ENCODE results near the gene SURF4. TPM values are rescaled to one million over a fixed set of nuclear protein-coding genes. Genes with fewer than 3 reads are reported as not detected.

The SURF4 gene
- total RNA-seq: 91.3 TPM

GRCh38 chr9:133375724-133376654 lies at the start of gene SURF4, which contains the start of gene STKLD1:
SURF4 (minus strand) TSS chr9:133376060; CDS start chr9:133375969, 91 bp downstream.
STKLD1 (plus strand) TSS chr9:133376366; CDS start chr9:133376474, 108 bp downstream.
- ATAC-seq: peak; percentile 96
- intact Hi-C loops (cut with DNase I): no loop called here
- DNase-seq (ENCODE audit: low spot score): peak; percentile 97

GRCh38 chr9:133425049-133425632 lies 49.3 kb upstream of the SURF4 start:
- intact Hi-C loops (cut with DNase I): no loop called here
- ATAC-seq: no peak

GRCh38 chr9:133424187-133424586 lies 48.3 kb upstream of the SURF4 start:
- DNase-seq (ENCODE audit: low spot score) (no peak), ATAC-seq (no peak)
- intact Hi-C loops (cut with DNase I): no loop called here

More at GRCh38 chr9:133425049-133425632, 49.3 kb upstream of the SURF4 start:
- no peak for DNase-seq (ENCODE audit: low spot score)

- ATAC-seq: no peak
- no peak for DNase-seq (ENCODE audit: low spot score)
- intact Hi-C loops (cut with DNase I): no loop called here
These were observed 47.4 kb upstream of the SURF4 start for GRCh38 chr9:133423216-133423615.

GRCh38 chr9:133421615-133422542 lies 46.0 kb upstream of the SURF4 start, which contains the start of gene ADAMTS13:
ADAMTS13 (plus strand) TSS chr9:133422367; CDS start chr9:133422444, 77 bp downstream.
- intact Hi-C loops (cut with DNase I): no loop called here
- ATAC-seq (no peak), DNase-seq (ENCODE audit: low spot score) (no peak)

- intact Hi-C loops (cut with DNase I): no loop called here
- ATAC-seq (no peak), DNase-seq (ENCODE audit: low spot score) (no peak)
These were observed 44.5 kb upstream of the SURF4 start for GRCh38 chr9:133420392-133420827.

- no peak for ATAC-seq
- intact Hi-C loops (cut with DNase I): no loop called here
- DNase-seq (ENCODE audit: low spot score): no peak
These were observed 43.1 kb upstream of the SURF4 start for GRCh38 chr9:133419005-133419404.

- DNase-seq (ENCODE audit: low spot score): peak; percentile 85
- ATAC-seq: peak; percentile 96
- intact Hi-C loops (cut with DNase I): no loop called here
These were observed 41.9 kb upstream of the SURF4 start, which contains the start of gene REXO4 for GRCh38 chr9:133417541-133418461. REXO4 (minus strand) TSS chr9:133418010; CDS start chr9:133417844, 166 bp downstream.

GRCh38 chr9:133415170-133415569 lies 39.3 kb upstream of the SURF4 start:
- no peak for ATAC-seq
- DNase-seq (ENCODE audit: low spot score): no peak
- intact Hi-C loops (cut with DNase I): no loop called here

GRCh38 chr9:133408042-133408441 lies 32.2 kb upstream of the SURF4 start:
- ATAC-seq: no peak
- intact Hi-C loops (cut with DNase I): no loop called here

GRCh38 chr9:133406480-133407307 lies 30.8 kb upstream of the SURF4 start:
- DNase-seq (ENCODE audit: low spot score) (peak; percentile 84), ATAC-seq (peak; percentile 84)
- intact Hi-C loops (cut with DNase I): no loop called here

More at GRCh38 chr9:133408042-133408441, 32.2 kb upstream of the SURF4 start:
- DNase-seq (ENCODE audit: low spot score): no peak

- DNase-seq (ENCODE audit: low spot score) (no peak), ATAC-seq (no peak)
- intact Hi-C loops (cut with DNase I): no loop called here
These were observed 29.9 kb upstream of the SURF4 start for GRCh38 chr9:133405508-133406438.

- no peak for ATAC-seq
- no peak for DNase-seq (ENCODE audit: low spot score)
- intact Hi-C loops (cut with DNase I): no loop called here
These were observed 28.7 kb upstream of the SURF4 start for GRCh38 chr9:133404454-133405002.

GRCh38 chr9:133403766-133404453 lies 28.1 kb upstream of the SURF4 start:
- ATAC-seq (no peak), DNase-seq (ENCODE audit: low spot score) (no peak)
- intact Hi-C loops (cut with DNase I): no loop called here

- intact Hi-C loops (cut with DNase I): no loop called here
- ATAC-seq (no peak), DNase-seq (ENCODE audit: low spot score) (no peak)
These were observed 26.8 kb upstream of the SURF4 start for GRCh38 chr9:133402689-133403088.
